Thyroid gland (tissue), 4 donors: Measurements from ENCODE around the gene ICAM4. TPM values are rescaled to one million over a fixed set of nuclear protein-coding genes. Genes with fewer than 3 reads are reported as not detected.
"Not testable (repeated sequence)": the region's sequence is repeated elsewhere in the genome, so short reads cannot be mapped to it uniquely, and the experiment has no call there.

Source experiments
- DNase-seq, 2 donors: peaks; one replicate each; pipeline ENCODE4 v3.0.0-alpha.2; 2019
- H3K27ac ChIP-seq, 3 donors: fragments of 200-600 bp; sonication (generic); 1 replicate in 2 of 3; 2 replicates in 1 of 3; pipeline ENCODE4 v1.5.1; 2016 to 2019; ENCODE audit warnings: mild to moderate bottlenecking in 1 of 3, moderate library complexity in 1 of 3
- H3K27me3 ChIP-seq: fragments of 200-600 bp; sonication (generic); one replicate; pipeline ENCODE4 v1.5.1; 2019
- H3K36me3 ChIP-seq, 2 donors: fragments of 200-600 bp; sonication (generic); one replicate each; pipeline ENCODE4 v1.5.1; 2016 to 2019
- H3K4me1 ChIP-seq, 2 donors: fragments of 200-600 bp; sonication (generic); one replicate each; pipeline ENCODE4 v1.5.1; 2017 to 2019
- H3K4me3 ChIP-seq, 3 donors: fragments of 200-600 bp; sonication (generic); replicated peaks in 1 of 3; 1 replicate in 2 of 3; 2 replicates in 1 of 3; pipeline ENCODE4 v1.5.1; 2016; ENCODE audit warnings: mild to moderate bottlenecking in 1 of 3
- H3K9me3 ChIP-seq: fragments of 200-600 bp; sonication (generic); one replicate; pipeline ENCODE4 v1.5.1; 2017
- CTCF ChIP-seq, 6 experiments: fragments of 200-600 bp in 3 of 6; fragments of 450-650 bp in 3 of 6; sonication (generic) in 3 of 6; IDR thresholded peaks; one replicate each; pipeline ENCODE4 v1.5.1; 2016 to 2019; ENCODE audit warnings: antibody characterized with exemption in 6 of 6, mild to moderate bottlenecking in 2 of 6, inconsistent platforms in 1 of 6, moderate library complexity in 1 of 6
- POLR2A ChIP-seq, 2 donors: fragments of 450-650 bp; IDR thresholded peaks; one replicate each; pipeline ENCODE4 v1.6.1; 2017; ENCODE audit warnings: antibody characterized with exemption in 2 of 2, mild to moderate bottlenecking in 2 of 2, moderate library complexity in 1 of 2
- WGBS, 2 donors: methylation state at CpG; one replicate each; pipeline ENCODE4 v1.1.5; 2017; 5-methylcytosine and 5-hydroxymethylcytosine counted together
- intact Hi-C: fragments of 100-400 bp; cut with DNase I; formaldehyde crosslinking; loops from one replicate; pipeline ENCODE4 v1.15.1; 2023
- total RNA-seq, 4 donors: library from RNA; depleted of rRNA; stranded (reverse); fragments of >200 nt; gene quantifications; one replicate each; pipeline ENCODE4 v1.2.3, GENCODE V29; 2016

Gene ICAM4
- under 1 TPM in 1 of 4 donors, not detected in 3; 0.44 TPM for total RNA-seq

GRCh38 chr19:10286803-10287737 is at the start of gene ICAM4:
Gene ICAM4, plus strand, starts transcription at chr19:10286955. Its CDS starts 58 bp downstream, at chr19:10287013.
- TF ChIP-seq CTCF (IDR thresholded peaks at IDR 0.05): no peak
- TF ChIP-seq POLR2A (IDR thresholded peaks at IDR 0.05): no peak
- intact Hi-C loops: no loop called here
- no peak within 1 kb of the TSS for H3K4me3 ChIP-seq
- H3K36me3 ChIP-seq: peaks cover 6 to 18% of the 10 kb centered on the region in 2 donors
- H3K4me1 ChIP-seq: peaks cover 36 to 60% of the 10 kb centered on the region in 2 donors
- peak in 1 of 2 donors; percentile 41 for DNase-seq
- no peak within 1 kb of the TSS for H3K27ac ChIP-seq
- WGBS, 2 donors: 3 to 5% methylated on average over 33 to 34 of the region's 59 CpGs
- peaks cover 27% of the 10 kb centered on the region for H3K27me3 ChIP-seq
- H3K9me3 ChIP-seq: no peaks in the 10 kb centered on the region

DNA sequence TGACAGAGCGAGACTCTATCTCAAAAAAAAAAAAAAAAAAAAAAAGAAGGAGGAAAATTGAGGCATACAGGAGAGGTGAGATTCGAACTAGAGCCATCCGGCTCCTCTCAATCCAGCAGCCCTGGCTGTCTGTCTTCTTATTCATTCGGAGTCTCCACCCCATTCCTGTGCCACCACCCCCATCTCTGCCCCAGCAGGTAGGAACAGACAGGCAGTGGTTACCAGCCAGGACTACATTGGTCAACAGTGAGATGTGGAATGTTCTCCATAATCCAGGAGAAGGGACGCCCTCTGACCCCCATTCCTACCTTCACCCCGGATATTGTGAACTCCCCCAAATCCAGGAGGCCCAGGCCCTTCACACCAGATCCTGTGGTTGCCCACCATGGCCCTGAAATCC is 49.1 kb upstream of the ICAM4 start:
- intact Hi-C loops: no loop called here
- no peak overlapping the region for H3K27ac ChIP-seq
- TF ChIP-seq CTCF (IDR thresholded peaks at IDR 0.05): no peak
- TF ChIP-seq POLR2A (IDR thresholded peaks at IDR 0.05): no peak
- H3K4me1 ChIP-seq: no peaks in the 10 kb centered on the region
- no peaks in the 10 kb centered on the region for H3K36me3 ChIP-seq
- WGBS, 2 donors: 81 to 90% methylated on average over 6 of the region's 6 CpGs
- no peak for DNase-seq
- H3K27me3 ChIP-seq: no peaks in the 10 kb centered on the region
- H3K9me3 ChIP-seq: no peaks in the 10 kb centered on the region
- no peak overlapping the region for H3K4me3 ChIP-seq

GRCh38 chr19:10238172-10238783 is 48.5 kb upstream of the ICAM4 start:
- Histone ChIP-seq H3K9me3 (no peaks in the 10 kb centered on the region), H3K4me3 (no peak overlapping the region), H3K36me3 (no peaks in the 10 kb centered on the region), H3K4me1 (no peaks in the 10 kb centered on the region), H3K27ac (no peak overlapping the region), H3K27me3 (no peaks in the 10 kb centered on the region)
- WGBS, 2 donors: 78 to 81% methylated on average over 9 to 12 of the region's 12 CpGs
- DNase-seq: no peak
- intact Hi-C loops: no loop called here
- TF ChIP-seq CTCF (IDR thresholded peaks at IDR 0.05): no peak
- no peak for TF ChIP-seq POLR2A (IDR thresholded peaks at IDR 0.05)

DNA sequence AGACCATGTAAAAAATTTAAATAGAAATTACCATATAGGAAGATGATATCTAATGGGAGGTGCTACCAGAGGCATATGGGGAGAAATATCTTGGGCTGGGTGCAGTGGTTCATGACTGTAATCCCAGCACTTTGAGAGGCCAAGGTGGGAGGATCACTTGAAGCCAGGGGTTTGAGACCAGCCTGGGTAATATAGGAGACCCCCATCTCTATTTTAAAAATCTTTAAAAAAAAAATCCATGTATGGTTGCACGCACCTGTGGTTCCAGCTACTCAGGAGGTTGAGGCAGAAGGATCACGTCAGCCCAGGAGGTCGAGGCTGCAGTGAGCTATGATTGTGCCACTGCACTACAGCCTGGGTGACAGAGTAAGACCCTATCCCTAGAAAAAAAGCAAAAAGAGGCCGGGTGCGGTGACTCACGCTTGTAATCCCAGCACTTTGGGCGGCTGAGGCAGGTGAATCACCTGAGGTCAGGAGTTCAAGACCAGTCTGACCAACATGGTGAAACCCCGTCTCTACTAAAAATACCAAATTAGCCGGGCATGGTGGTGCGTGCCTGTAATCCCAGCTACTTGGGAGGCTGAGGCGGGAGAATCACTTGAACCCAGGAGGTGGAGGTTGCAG is 44.8 kb upstream of the ICAM4 start:
- H3K27ac ChIP-seq, H3K9me3 ChIP-seq, intact Hi-C loops, H3K36me3 ChIP-seq, H3K4me1 ChIP-seq, H3K27me3 ChIP-seq, H3K4me3 ChIP-seq, DNase-seq: not testable (repeated sequence)
- 92 to 96% methylated on average over 11 of the region's 11 CpGs for WGBS, 2 donors

DNA sequence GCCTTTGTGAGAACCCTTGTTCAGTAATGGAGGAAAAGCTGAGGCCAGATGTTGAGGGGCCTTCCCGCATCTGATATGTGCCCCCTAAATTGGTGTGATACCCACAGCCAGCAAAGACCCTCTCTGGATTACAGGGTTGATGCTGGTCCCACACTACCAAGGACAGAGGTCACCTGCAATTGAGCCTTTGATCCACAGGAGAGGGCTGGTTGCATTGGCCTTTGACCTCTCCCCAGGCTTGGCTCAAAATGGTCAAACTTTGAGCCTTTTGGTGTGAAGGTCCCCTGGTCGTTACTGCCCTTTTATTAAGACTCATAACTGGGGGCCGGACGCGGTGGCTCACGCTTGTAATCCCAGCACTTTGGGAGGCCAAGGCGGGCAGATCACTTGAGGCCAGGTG is 43.1 kb upstream of the ICAM4 start:
- no peaks in the 10 kb centered on the region for H3K9me3 ChIP-seq
- intact Hi-C loops: no loop called here
- TF ChIP-seq CTCF (IDR thresholded peaks at IDR 0.05) (no peak), POLR2A (IDR thresholded peaks at IDR 0.05) (no peak)
- no peaks in the 10 kb centered on the region for H3K4me1 ChIP-seq
- no peaks in the 10 kb centered on the region for H3K27me3 ChIP-seq
- H3K36me3 ChIP-seq: no peaks in the 10 kb centered on the region
- no peak for DNase-seq
- H3K4me3 ChIP-seq: no peak overlapping the region
- no peak overlapping the region for H3K27ac ChIP-seq
- 93 to 99% methylated on average over 7 of the region's 7 CpGs for WGBS, 2 donors
